Right lobe of liver (tissue), 6 donors: ENCODE measurements around the gene NFIA. TPM values are rescaled to one million over a fixed set of nuclear protein-coding genes. Genes with fewer than 3 reads are reported as not detected.
A peak's percentile ranks its signal among the peaks of the same experiment; 100 is the strongest.

Experiments used
- ATAC-seq, 4 donors: fragments of 200-7000 bp; cut with Tn5 transposase; one replicate each; pipeline ENCODE4 v1.9.1; 2020; ENCODE audit warnings: mild to moderate bottlenecking in 4 of 4, moderate library complexity in 4 of 4
- DNase-seq, 3 donors: peaks; one replicate each; pipeline ENCODE4 v3.0.0-alpha.2; 2020
- H3K27ac ChIP-seq, 3 donors: fragments of 200-600 bp; one replicate each; pipeline ENCODE4 v1.8.0; 2022
- H3K27me3 ChIP-seq, 2 donors: fragments of 200-600 bp; one replicate each; pipeline ENCODE4 v1.8.0; 2022
- H3K36me3 ChIP-seq, 4 donors: fragments of 200-600 bp; sonication (generic) in 1 of 4; one replicate each; pipeline versions ENCODE4 v1.5.1 to v1.8.0; 2017 to 2022; ENCODE audit warnings: control low read depth in 1 of 4
- H3K4me1 ChIP-seq, 4 donors: fragments of 200-600 bp; sonication (generic) in 1 of 4; one replicate each; pipeline versions ENCODE4 v1.5.1 to v1.8.0; 2017 to 2022; ENCODE audit warnings: control low read depth in 1 of 4
- H3K4me3 ChIP-seq, 3 donors: fragments of 200-600 bp; one replicate each; pipeline ENCODE4 v1.8.0; 2022
- H3K9me3 ChIP-seq, 4 donors: fragments of 200-600 bp; sonication (generic) in 1 of 4; one replicate each; pipeline versions ENCODE4 v1.5.1 to v1.8.0; 2017 to 2022; ENCODE audit warnings: control low read depth in 1 of 4
- POLR2A ChIP-seq: fragments of 450-650 bp; IDR thresholded peaks from one replicate; pipeline ENCODE4 v1.6.1; 2017; ENCODE audit warnings: antibody characterized with exemption, mild to moderate bottlenecking
- WGBS: methylation state at CpG from one replicate; pipeline ENCODE4 v1.1.6; 2018; ENCODE audit warnings: low coverage, low lambda C conversion rate; ENCODE audit not compliant: insufficient coverage; ENCODE audit errors: missing lambda C conversion rate; 5-methylcytosine and 5-hydroxymethylcytosine counted together
- intact Hi-C, 2 donors: fragments of 100-400 bp; cut with DNase I; formaldehyde crosslinking; loops; one replicate each; pipeline versions ENCODE4 v1.11.2 to v1.14.1; 2022
- total RNA-seq, 6 experiments: library from RNA; depleted of rRNA in 2 of 6; stranded (reverse); fragments of >200 nt in 2 of 6; fragmentation: NEBNext Ultra II Directional in 3 of 6; extraction: Animal tissue kit (Norgen Biotek cat#: 25700) in 3 of 6; gene quantifications; one replicate each; pipeline versions ENCODE4 v1.1.0 to v1.2.4, GENCODE V29; 2016 to 2023
- TF ChIP-seq, protein P1 (sequence below), 4 donors: fragments of 200-600 bp in 3 of 4; fragments of 450-650 bp in 1 of 4; IDR thresholded peaks; one replicate each; pipeline versions ENCODE4 v1.5.1 to v1.8.0; 2016 to 2022; ENCODE audit warnings: antibody characterized with exemption in 4 of 4, mild to moderate bottlenecking in 2 of 4
- donor health status: DM: no; HTN: yes; CAD: no.
- donor health status: DM: no; HTN: no; CAD: no.
- donor health status: DM: no; HTN: no; CAD: no.
- donor health status: DM: no; HTN: yes; CAD: no.
- donor health status: DM: no; HTN: yes; CAD: no.

NFIA gene
- total RNA-seq, 6 experiments from 2014 or later, result 36.7 to 97.2 (median 57.9) TPM

DNA sequence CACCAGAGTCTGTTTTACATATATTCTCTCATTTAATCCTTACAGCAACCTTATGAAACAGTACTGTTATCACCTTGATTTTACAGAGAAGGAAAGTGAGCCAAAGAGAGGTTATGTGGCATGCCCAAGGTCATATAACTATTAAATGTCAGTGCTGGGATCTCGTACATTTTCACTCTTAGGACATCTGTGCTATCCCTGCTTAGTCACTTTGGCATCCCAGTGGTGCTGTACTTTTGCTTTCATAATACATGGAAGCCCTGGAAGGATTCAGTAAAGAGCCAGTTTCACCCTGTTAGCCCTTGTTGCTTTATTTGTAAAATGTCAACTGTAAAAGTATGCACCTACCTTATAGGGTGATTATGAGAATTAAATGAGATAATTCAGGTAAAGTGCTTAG, 104.4 kb downstream of the NFIA start:
- Histone ChIP-seq H3K4me3 (no peak overlapping the region), H3K4me1 (peaks cover 0 to 34% (median 14%) of the 10 kb centered on the region in 4 donors), H3K9me3 (no peaks in the 10 kb centered on the region), H3K27me3 (no peaks in the 10 kb centered on the region), H3K27ac (no peak overlapping the region), H3K36me3 (no peaks in the 10 kb centered on the region)
- no peak for DNase-seq
- 38% methylated on average over 1 of the region's 1 CpG for WGBS
- intact Hi-C loops, result no loop called here
- ATAC-seq, result peak in 1 of 4 donors; percentile 7
- TF ChIP-seq POLR2A, result no peak
- TF ChIP-seq, protein P1, sequence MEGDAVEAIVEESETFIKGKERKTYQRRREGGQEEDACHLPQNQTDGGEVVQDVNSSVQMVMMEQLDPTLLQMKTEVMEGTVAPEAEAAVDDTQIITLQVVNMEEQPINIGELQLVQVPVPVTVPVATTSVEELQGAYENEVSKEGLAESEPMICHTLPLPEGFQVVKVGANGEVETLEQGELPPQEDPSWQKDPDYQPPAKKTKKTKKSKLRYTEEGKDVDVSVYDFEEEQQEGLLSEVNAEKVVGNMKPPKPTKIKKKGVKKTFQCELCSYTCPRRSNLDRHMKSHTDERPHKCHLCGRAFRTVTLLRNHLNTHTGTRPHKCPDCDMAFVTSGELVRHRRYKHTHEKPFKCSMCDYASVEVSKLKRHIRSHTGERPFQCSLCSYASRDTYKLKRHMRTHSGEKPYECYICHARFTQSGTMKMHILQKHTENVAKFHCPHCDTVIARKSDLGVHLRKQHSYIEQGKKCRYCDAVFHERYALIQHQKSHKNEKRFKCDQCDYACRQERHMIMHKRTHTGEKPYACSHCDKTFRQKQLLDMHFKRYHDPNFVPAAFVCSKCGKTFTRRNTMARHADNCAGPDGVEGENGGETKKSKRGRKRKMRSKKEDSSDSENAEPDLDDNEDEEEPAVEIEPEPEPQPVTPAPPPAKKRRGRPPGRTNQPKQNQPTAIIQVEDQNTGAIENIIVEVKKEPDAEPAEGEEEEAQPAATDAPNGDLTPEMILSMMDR (IDR thresholded peaks at IDR 0.05), result no peak

DNA sequence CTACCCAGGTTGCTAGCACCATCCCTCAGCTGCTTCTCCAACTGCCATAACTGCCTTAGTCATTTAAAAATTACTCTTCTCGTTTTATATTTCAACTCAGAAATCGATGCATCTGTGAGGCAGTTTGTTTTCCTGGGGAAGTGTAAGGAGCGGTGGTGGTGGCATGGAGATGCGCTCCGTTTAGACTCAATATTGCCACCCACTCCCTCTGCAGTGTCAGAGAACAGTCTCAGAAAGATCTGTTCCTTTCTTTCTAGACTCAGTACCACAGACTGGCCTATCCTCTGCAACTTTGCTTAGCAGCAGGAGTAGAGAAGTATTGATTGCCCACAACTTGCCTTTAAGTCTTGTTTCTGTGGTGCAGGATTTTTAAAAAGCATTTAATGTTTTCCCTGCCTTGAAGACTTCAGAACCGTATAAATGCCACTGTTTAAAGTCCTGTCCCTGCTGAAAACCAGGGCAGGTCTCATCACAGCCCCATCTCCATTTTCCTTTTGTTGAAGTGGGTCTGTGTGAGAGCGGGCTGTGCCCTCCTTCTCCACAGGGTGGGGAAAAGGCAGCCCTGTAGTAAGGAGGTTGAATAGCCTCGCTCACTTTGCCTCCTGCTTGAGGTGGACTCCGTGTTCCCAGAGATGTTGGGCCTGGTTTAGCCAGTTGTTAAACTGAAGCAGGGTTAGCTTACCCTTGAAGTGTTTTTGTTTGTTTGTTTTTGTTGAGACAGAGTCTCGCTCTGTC, 105.2 kb downstream of the NFIA start:
- ATAC-seq (no peak), DNase-seq (no peak)
- Histone ChIP-seq H3K4me1 (peaks cover 0 to 26% (median 10%) of the 10 kb centered on the region in 4 donors), H3K27ac (no peak overlapping the region), H3K36me3 (no peaks in the 10 kb centered on the region), H3K27me3 (no peaks in the 10 kb centered on the region), H3K4me3 (no peak overlapping the region), H3K9me3 (no peaks in the 10 kb centered on the region)
- 87% methylated on average over 7 of the region's 10 CpGs for WGBS
- TF ChIP-seq, protein P1 (IDR thresholded peaks at IDR 0.05), result no peak
- no peak for TF ChIP-seq POLR2A
- intact Hi-C loops, result no loop called here

GRCh38 chr1:61190153-61190552, 107.8 kb downstream of the NFIA start:
- Histone ChIP-seq H3K27ac (no peak overlapping the region), H3K4me3 (no peak overlapping the region), H3K36me3 (no peaks in the 10 kb centered on the region), H3K9me3 (no peaks in the 10 kb centered on the region), H3K4me1 (peaks cover 0 to 21% (median 5%) of the 10 kb centered on the region in 4 donors), H3K27me3 (no peaks in the 10 kb centered on the region)
- intact Hi-C loops, result no loop called here
- DNase-seq (no peak), ATAC-seq (no peak)
- WGBS, result 74% methylated on average over 3 of the region's 4 CpGs
- TF ChIP-seq, protein P1 (IDR thresholded peaks at IDR 0.05), result no peak

GRCh38 chr1:61190618-61191432, 108.5 kb downstream of the NFIA start:
- no peak overlapping the region for H3K27ac ChIP-seq
- intact Hi-C loops, result no loop called here
- 64% methylated on average over 5 of the region's 5 CpGs for WGBS

More at GRCh38 chr1:61190618-61191432, 108.5 kb downstream of the NFIA start:
- Histone ChIP-seq H3K4me3 (no peak overlapping the region), H3K9me3 (no peaks in the 10 kb centered on the region), H3K27me3 (no peaks in the 10 kb centered on the region), H3K4me1 (peaks cover 0 to 15% (median 2%) of the 10 kb centered on the region in 4 donors), H3K36me3 (no peaks in the 10 kb centered on the region)
- DNase-seq (no peak), ATAC-seq (no peak)
- no peak for TF ChIP-seq POLR2A
- TF ChIP-seq, protein P1 (IDR thresholded peaks at IDR 0.05), result no peak
